Measurements from ENCODE around the gene IDI1.

GRCh38 chr10:1084011-1084950 lies 35.4 kb upstream of the IDI1 start:
- TF ChIP-seq CTCF (IDR thresholded peaks at IDR 0.05; ENCODE audit: low read depth, low read length, poor library complexity, severe bottlenecking) (no peak), EZH2phosphoT487 (IDR thresholded peaks at IDR 0.05; ENCODE audit: borderline replicate concordance, low read length) (no peak)

All from DOHH2 (cell line).